Retinal pigment epithelial cell (primary cell): ENCODE measurements around the gene RNASET2.

Experiments
- DNase-seq: peaks from one replicate; pipeline ENCODE4 v3.0.0-alpha.2; 2010; ENCODE audit warnings: low read depth
- H3K4me3 ChIP-seq: 2 replicates; pipeline ENCODE4 v1.5.1; 2011; ENCODE audit warnings: mild to moderate bottlenecking, low read length, control low read depth, moderate library complexity
- TF ChIP-seq, protein P1 (sequence below): conservative IDR thresholded peaks from 2 replicates; pipeline ENCODE4 v1.5.1; 2011; ENCODE audit warnings: low read depth, low read length, control low read depth, inconsistent platforms

The RNASET2 gene, protein sequence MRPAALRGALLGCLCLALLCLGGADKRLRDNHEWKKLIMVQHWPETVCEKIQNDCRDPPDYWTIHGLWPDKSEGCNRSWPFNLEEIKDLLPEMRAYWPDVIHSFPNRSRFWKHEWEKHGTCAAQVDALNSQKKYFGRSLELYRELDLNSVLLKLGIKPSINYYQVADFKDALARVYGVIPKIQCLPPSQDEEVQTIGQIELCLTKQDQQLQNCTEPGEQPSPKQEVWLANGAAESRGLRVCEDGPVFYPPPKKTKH

DNA sequence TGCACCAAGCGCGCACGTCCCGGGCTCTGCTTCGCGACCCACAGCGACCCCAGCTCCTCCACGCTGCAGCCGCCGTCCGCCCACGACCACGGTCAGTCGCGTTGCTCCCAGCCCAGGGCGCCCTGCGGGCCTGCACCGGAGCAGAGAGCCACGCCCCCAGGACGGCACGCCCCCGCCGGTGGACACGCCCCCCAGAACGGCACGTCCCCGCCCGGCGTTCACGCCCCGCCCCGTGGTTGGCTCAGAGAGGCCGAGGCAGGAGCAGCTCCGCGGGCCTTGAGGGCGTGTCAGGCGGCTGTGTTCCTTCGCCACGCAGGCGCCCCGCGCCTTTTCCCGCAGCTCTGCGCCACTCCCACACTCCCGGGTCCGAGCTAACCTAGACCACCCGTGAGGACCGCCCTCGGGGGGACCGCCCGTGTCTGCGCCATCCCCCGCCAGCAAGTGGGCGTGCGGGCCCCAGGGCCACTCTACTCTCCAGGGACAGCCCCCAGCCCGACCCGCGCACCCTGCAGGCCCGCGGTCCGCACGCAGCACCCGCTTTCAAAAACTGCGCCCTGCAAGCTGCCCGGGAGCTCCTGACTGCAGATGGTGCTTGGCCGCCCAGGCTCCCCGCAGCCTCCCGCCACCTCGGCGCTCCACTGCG, at the start of gene RNASET2:
TSS of gene RNASET2 (minus strand) at position 107 of the 643 bp plus-strand sequence. CDS start 368 bp downstream, outside the sequence.
- H3K4me3 ChIP-seq = peak within 1 kb of the TSS; percentile 67
- DNase-seq = peak; percentile 43
- TF ChIP-seq, protein P1, sequence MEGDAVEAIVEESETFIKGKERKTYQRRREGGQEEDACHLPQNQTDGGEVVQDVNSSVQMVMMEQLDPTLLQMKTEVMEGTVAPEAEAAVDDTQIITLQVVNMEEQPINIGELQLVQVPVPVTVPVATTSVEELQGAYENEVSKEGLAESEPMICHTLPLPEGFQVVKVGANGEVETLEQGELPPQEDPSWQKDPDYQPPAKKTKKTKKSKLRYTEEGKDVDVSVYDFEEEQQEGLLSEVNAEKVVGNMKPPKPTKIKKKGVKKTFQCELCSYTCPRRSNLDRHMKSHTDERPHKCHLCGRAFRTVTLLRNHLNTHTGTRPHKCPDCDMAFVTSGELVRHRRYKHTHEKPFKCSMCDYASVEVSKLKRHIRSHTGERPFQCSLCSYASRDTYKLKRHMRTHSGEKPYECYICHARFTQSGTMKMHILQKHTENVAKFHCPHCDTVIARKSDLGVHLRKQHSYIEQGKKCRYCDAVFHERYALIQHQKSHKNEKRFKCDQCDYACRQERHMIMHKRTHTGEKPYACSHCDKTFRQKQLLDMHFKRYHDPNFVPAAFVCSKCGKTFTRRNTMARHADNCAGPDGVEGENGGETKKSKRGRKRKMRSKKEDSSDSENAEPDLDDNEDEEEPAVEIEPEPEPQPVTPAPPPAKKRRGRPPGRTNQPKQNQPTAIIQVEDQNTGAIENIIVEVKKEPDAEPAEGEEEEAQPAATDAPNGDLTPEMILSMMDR = no peak

DNA sequence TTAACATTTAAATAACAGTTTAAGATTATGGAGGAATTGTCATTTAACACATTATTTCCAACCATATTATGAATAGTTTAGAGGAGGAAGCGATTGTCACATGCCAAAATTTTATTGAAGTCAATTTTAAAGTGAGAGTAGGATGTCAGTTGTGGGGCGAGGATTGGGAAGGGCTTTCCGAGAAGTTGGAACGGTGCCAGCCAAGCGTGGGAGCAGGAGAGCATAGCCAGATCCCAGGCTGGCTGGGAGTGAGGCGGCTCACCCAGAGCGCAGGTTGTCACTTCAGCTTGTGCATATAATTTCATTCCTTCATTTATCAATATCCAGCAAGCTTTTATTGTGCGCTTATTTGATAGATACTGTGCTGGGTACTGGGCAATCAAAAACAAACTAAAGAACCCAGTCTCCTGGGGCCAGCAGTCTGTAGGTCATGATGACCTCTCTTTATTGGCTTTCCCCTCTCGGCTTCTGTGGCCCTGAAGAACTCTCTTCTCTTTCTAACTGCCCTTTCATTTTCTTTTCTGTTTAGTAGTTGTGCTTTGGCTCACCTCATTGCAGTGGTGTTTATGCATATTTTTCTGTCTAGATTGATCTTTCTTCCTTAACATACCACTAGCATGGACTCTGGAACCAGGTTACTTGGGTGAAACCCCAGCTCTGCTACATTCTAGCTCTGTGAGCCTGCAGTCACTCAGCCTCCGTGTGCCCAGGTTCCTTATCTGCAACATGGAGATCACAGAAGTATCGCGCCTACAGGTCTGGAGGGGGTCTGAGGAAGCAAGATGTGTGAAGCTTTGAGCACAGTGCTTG, 49.2 kb upstream of the RNASET2 start:
- H3K4me3 ChIP-seq = no peak overlapping the region
- no peak for DNase-seq
- TF ChIP-seq, protein P1 = no peak

DNA sequence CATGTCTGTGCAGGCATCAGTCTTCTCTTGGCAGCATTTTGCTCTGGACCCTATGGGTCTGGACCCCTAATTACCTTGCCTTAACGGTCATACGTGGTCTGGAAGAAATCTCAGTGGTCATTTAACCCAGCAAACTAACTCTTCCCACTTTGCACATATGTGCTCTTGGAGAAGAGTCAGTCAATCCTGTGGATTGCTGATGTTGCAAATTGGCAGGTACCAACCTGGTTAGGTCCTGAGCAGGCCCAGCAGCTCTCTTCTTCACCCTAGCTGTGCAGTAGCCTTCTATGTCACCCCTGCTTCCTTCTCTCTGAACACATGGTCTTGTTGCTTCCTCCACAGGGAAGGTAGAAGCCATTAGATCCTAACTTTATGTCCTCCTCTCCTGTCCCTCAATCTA, 44.4 kb upstream of the RNASET2 start:
- TF ChIP-seq, protein P1 = no peak
- H3K4me3 ChIP-seq = peak overlapping the region; percentile 73
- DNase-seq = no peak

DNA sequence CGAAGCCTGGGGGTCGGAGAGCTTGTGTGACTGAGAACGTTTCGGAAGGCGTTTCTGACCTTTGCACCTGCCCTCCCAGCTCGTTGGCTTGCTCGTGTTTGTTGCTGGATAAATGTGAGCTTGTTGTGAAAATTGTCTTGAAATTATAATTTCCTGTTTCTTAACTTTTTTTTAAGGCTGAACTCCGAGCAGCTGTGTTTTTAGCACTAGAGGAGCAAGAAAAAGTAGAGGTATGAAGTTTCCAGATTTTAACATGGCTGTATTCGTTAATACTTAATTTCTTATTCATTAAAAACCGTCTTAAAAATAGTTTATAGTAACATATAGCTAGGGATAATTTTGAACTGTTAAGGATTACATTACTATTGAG, 43.5 kb upstream of the RNASET2 start:
- no peak for DNase-seq
- H3K4me3 ChIP-seq = peak overlapping the region; percentile 73
- TF ChIP-seq, protein P1 = no peak

DNA sequence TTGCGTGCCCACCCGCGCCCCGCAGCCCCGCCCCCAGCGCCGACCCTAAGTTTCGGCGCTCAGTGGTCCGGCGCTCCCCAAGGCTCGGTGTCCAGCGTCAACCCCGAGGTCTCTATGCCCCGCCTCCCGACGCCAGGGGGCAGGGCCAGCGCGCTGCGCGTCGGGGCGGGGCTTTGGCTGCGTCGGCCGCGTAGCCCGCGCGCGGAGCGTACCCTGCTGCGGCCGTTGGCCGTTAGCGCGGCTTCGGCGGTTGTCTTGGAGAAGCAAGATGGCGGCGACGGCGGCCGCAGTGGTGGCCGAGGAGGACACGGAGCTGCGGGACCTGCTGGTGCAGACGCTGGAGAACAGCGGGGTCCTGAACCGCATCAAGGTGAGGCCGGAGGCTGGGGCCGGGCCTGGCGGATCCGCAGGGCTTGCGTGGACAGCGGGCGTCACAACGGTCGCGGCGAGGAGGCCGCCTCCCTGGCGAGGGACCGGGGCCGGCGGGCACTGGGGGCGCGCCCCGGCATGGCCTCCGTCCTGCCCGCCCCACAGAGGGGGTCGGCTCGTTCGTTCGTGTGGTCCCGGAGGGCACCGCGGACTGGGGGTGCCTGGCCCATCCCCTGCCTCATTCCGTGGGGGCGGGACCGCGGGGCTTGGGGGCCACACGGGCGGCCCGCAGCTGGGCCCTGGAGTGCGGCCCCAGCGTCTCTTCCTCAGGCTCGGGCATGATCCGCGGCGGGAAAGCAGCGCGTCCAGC, 43.0 kb upstream of the RNASET2 start, which contains the start of gene CEP43:
TSS of gene CEP43 (plus strand) at position 253 of the 739 bp plus-strand sequence. CDS start at position 269, 16 bp downstream.
- TF ChIP-seq, protein P1 = no peak
- DNase-seq = peak; percentile 75
- peak within 1 kb of the TSS; percentile 82 for H3K4me3 ChIP-seq

DNA sequence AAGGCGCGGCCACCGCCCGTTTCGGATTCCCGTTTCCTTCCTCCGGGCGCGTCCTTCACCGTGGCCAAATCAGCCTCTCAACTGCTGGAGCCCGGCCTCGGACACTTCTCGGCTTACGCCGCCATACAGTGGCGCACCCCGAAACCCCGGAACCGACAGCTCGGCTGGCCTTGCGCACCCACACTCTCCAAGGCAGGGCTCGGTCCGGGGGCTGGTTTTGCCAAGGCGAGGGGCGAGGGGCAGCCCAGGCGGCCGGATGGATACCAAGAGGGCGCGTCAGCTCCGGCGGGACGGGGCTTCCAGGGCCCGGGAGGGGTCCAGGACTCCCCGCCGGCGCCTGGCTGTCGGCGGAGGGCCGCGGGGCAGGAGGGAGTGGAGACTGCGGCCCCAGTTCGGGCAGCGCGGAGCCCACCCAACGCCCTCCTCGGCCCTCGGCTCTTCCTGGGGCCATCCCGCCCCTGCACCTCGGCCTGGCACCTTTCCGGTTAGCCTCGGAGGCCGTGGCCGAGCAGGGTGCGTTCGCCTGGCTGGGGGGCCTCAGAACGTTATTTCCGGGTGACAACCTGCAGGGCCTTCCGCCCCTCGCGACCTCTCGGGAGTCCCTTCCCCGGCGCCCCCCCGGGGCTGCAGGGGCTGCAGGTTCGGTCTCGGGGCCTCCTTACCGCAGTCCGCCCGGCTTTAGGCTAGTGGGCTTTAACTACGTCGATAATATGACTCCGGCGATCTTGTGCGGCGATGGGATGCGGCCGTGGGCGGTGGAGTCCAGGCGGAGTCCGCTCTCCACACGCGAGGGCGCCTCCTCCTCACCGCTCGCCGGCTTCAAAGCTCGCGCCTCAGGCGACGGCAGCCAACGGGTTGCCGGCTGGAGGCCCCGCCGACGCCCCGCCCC, 42.1 kb upstream of the RNASET2 start:
- no peak for DNase-seq
- TF ChIP-seq, protein P1 = no peak
- H3K4me3 ChIP-seq = peak overlapping the region; percentile 82
